ENCODE results near the gene MST1. TPM values are rescaled to one million over a fixed set of nuclear protein-coding genes. Genes with fewer than 3 reads are reported as not detected.

MST1 gene
- total and polyA plus RNA-seq, 2 of the 4 experiments (the other 2 are of a cell fraction), result 1.3 to 13.0 TPM

GRCh38 chr3:49714728-49715550 is 25.7 kb upstream of the MST1 start:
- WGBS, 2 experiments (ENCODE audit: extremely low coverage in 2 of 2, insufficient read length in 1 of 2), result 90% methylated on average over 8 of the region's 13 CpGs; no CpG with 5 or more reads in 1 of the 2 experiments
- no peak overlapping the region for H2BK15ac ChIP-seq (ENCODE audit: low read depth, low read length)
- BruUV-seq (replicated peaks), result no TSS peak
- H2BK5ac ChIP-seq (ENCODE audit: low read depth, low read length, poor library complexity, severe bottlenecking), result no peak overlapping the region
- no peak for TF ChIP-seq CHD1 (IDR thresholded peaks at IDR 0.05; ENCODE audit: low read depth, low read length)
- no peak for TF ChIP-seq BHLHE40 (IDR thresholded peaks at IDR 0.05; ENCODE audit: low read depth, low read length)
- no peak for TF ChIP-seq POLR2A (IDR thresholded peaks at IDR 0.05; ENCODE audit: low read depth, low read length)
- no peak for TF ChIP-seq USF2 (IDR thresholded peaks at IDR 0.05; ENCODE audit: low read depth, low read length)
- TF ChIP-seq RFX5 (IDR thresholded peaks at IDR 0.05; ENCODE audit: low read depth, low read length), result no peak
- no peak for TF ChIP-seq RCOR1 (IDR thresholded peaks at IDR 0.05; ENCODE audit: insufficient replicate concordance, low read length)
- no peak for TF ChIP-seq NFE2L2 (IDR thresholded peaks at IDR 0.05; ENCODE audit: low read depth, low read length)
- no peak for TF ChIP-seq MAFK (IDR thresholded peaks at IDR 0.05; ENCODE audit: low read depth, low read length)
- no peak for TF ChIP-seq CEBPB (IDR thresholded peaks at IDR 0.05; ENCODE audit: low read depth, low read length)
- no peak for TF ChIP-seq FOS (IDR thresholded peaks at IDR 0.05; ENCODE audit: low read depth, low read length)
- no peak for ATAC-seq (ENCODE audit: low read depth)
- DNase-seq, result no peak
- H3K56ac ChIP-seq (ENCODE audit: extremely low read depth, insufficient read depth, low read length), result no peak overlapping the region
- intact Hi-C loops (cut with micrococcal nuclease) (no loop called here), dilution Hi-C loops (cut with HindIII; ENCODE audit: low sequenced_read_pairs, unreplicated experiment) (no loop called here), in situ Hi-C loops (cut with MboI; ENCODE audit: low sequenced_read_pairs) (no loop called here)
- H3K9me3 ChIP-seq (ENCODE audit: control insufficient read depth, insufficient read depth, low read length), result no peaks in the 10 kb centered on the region
- no peak overlapping the region for H3K9ac ChIP-seq (ENCODE audit: low read depth, low read length)
- no peak overlapping the region for H3K4me2 ChIP-seq (ENCODE audit: low read depth, low read length)
- ChIA-PET CTCF (no interaction called here), POLR2A (ENCODE audit: unreplicated experiment) (no interaction called here)
- no peak overlapping the region for H3K23ac ChIP-seq (ENCODE audit: low read depth, low read length)
- peaks cover 0 to 6% of the 10 kb centered on the region in 2 experiments; a peak in 1 of 4 replicates for H3K79me1 ChIP-seq (ENCODE audit: low read depth in 1 of 2, low read length in 2 of 2)
- H2AK5ac ChIP-seq (ENCODE audit: low read depth, low read length), result no peak overlapping the region
- H4K8ac ChIP-seq (ENCODE audit: low read depth in 2 of 2, low read length in 2 of 2), result no peak overlapping the region
- H3K27ac ChIP-seq (ENCODE audit: insufficient read depth, low read length), result no peak overlapping the region
- H3K4me1 ChIP-seq (ENCODE audit: control insufficient read depth, insufficient read depth, low read length), result peaks cover 6% of the 10 kb centered on the region
- peaks cover 8% of the 10 kb centered on the region for H4K20me1 ChIP-seq (ENCODE audit: insufficient read depth, low read length)
- H3K4ac ChIP-seq (ENCODE audit: low read depth, low read length), result no peak overlapping the region
- H3K14ac ChIP-seq (replicated peaks; ENCODE audit: low read depth, low read length), result no peak overlapping the region
- no peak overlapping the region for H3K4me3 ChIP-seq (ENCODE audit: insufficient read depth, low read depth, low read length)
- H2AK9ac ChIP-seq (replicated peaks; ENCODE audit: low read depth, low read length, poor library complexity), result no peak overlapping the region
- H4K91ac ChIP-seq (ENCODE audit: insufficient read depth, low read depth, low read length), result no peak overlapping the region
- H4K5ac ChIP-seq (ENCODE audit: low read depth, low read length), result no peak overlapping the region
- no peaks in the 10 kb centered on the region; the same call in 1 of the 2 replicates for H3K9me1 ChIP-seq (ENCODE audit: insufficient read depth, low read length)
- H3K27me3 ChIP-seq (ENCODE audit: control insufficient read depth, insufficient read depth, low read length), result no peaks in the 10 kb centered on the region
- no peak overlapping the region for H3K18ac ChIP-seq (ENCODE audit: low read depth, low read length)
- H3K36me3 ChIP-seq (ENCODE audit: control insufficient read depth, insufficient read depth, low read length), result peaks cover 11% of the 10 kb centered on the region; the same call in 1 of the 2 replicates
- no peak overlapping the region for H2AFZ ChIP-seq (replicated peaks; ENCODE audit: low read length, poor library complexity)
- H2BK120ac ChIP-seq (ENCODE audit: low read depth, low read length), result no peak overlapping the region
- H2BK20ac ChIP-seq (ENCODE audit: low read depth, low read length), result no peak overlapping the region
